Measurements from ENCODE around the gene USP24. TPM values are rescaled to one million over a fixed set of nuclear protein-coding genes. Genes with fewer than 3 reads are reported as not detected.

USP24 gene
- total and polyA plus RNA-seq, 10 of the 15 experiments (the other 5 are each of a cell fraction or from before 2014, with no cell fraction given), result 4.6 to 36.5 (median 25.3) TPM

GRCh38 chr1:55021942-55022546 lies 193.1 kb downstream of the USP24 start (continued):
- TF ChIP-seq E4F1 (IDR thresholded peaks at IDR 0.05; ENCODE audit: borderline replicate concordance, partially characterized antibody), result no peak

- SMC1A ChIA-PET (ENCODE audit: uncharacterized antibody, unreplicated experiment), result no interaction called here
- POLR2A ChIA-PET, result no interaction called here
- no peaks in the 10 kb centered on the region for H3K36me3 ChIP-seq (ENCODE audit: control insufficient read depth in 2 of 2, insufficient read depth in 2 of 2, low read length in 1 of 2)
- RAD21 ChIA-PET (ENCODE audit: unreplicated experiment), result interaction anchor here (1.7 kb wide), 1 partner anchor 73 kb away, joined by 3 read pairs; no protein-coding TSS in a partner anchor
- H3K27ac ChIP-seq (ENCODE audit: control insufficient read depth, insufficient read depth), result no peak overlapping the region
- no peaks in the 10 kb centered on the region for H3K79me2 ChIP-seq (ENCODE audit: control insufficient read depth, insufficient read depth, low read length)
- H3K9ac ChIP-seq (ENCODE audit: control insufficient read depth, insufficient read depth, low read length), result no peak overlapping the region
- no peak overlapping the region for H3K4me2 ChIP-seq (ENCODE audit: control insufficient read depth, insufficient read depth)
- CTCF ChIA-PET, result interaction anchor here (0.6 to 14.2 kb wide), 2 partner anchors 71 to 730 kb away, joined by 4 to 218 read pairs; no protein-coding TSS in a partner anchor
- no peak for DNase-seq (ENCODE audit: low read depth, low spot score)
- no peak for ATAC-seq
- H3K9me3 ChIP-seq (replicated peaks; ENCODE audit: control insufficient read depth, insufficient read depth, low read length), result no peaks in the 10 kb centered on the region
- H3K4me1 ChIP-seq (ENCODE audit: control insufficient read depth, insufficient read depth, low read length), result no peaks in the 10 kb centered on the region
- FAIRE-seq, result no peak
- TF ChIP-seq E2F4 (IDR thresholded peaks at IDR 0.05; ENCODE audit: low read depth, low read length) (no peak), WRNIP1 (IDR thresholded peaks at IDR 0.05; ENCODE audit: borderline replicate concordance, low read depth, low read length) (no peak), POLR2AphosphoS5 (IDR thresholded peaks at IDR 0.05; ENCODE audit: low read length) (no peak), BACH1 (IDR thresholded peaks at IDR 0.05; ENCODE audit: borderline replicate concordance) (no peak)
- intact Hi-C loops (cut with micrococcal nuclease; ENCODE audit: unreplicated experiment) (no loop called here), in situ Hi-C loops (cut with MboI) (no loop called here)
- no peak overlapping the region for H3K4me3 ChIP-seq
- WGBS (ENCODE audit: insufficient coverage, insufficient replicate concordance, low lambda C conversion rate, missing lambda C conversion rate), result 30% methylated on average over 9 of the region's 9 CpGs
- H2AFZ ChIP-seq (ENCODE audit: control insufficient read depth, low read depth, low read length), result no peak overlapping the region
- no peaks in the 10 kb centered on the region for H4K20me1 ChIP-seq (ENCODE audit: control insufficient read depth, insufficient read depth)
- H3K27me3 ChIP-seq (replicated peaks in 1 of 2; ENCODE audit: control insufficient read depth in 2 of 2, insufficient read depth in 2 of 2, low read length in 1 of 2), result peaks cover 0 to 4% of the 10 kb centered on the region in 2 experiments; a peak in 2 of 4 replicates
- no TSS peak for BruUV-seq (replicated peaks)
Measured at GRCh38 chr1:55018395-55018794, 196.8 kb downstream of the USP24 start.

Small RNA genes within 50 kb of the gene (microRNA-seq; reads per million reads assigned to microRNA genes)
- gene MIR4422, result 3.0 reads per million, percentile 15 among the genes with 10 or more reads in this experiment

Small RNA genes within 50 kb of the gene (small RNA-seq; reads per million reads assigned to genes)
- not detected for gene MIR4422

Other genes starting within 250 kb of the USP24 start
- gene TMEM61, start 234.7 kb downstream of the USP24 start, total RNA-seq (2014; rRNA removed), result not detected in 2 replicates
- not detected in 2 replicates for gene TMEM61, start 234.7 kb downstream of the USP24 start, total RNA-seq (2014; rRNA removed; fragmentation: Illumina TruSeq; extraction: Trizol)
- gene TMEM61, start 234.7 kb downstream of the USP24 start, total RNA-seq (2021), result not detected in 2 replicates
- not detected in 2 replicates for gene TMEM61, start 234.7 kb downstream of the USP24 start, polyA plus RNA-seq (2011; rRNA removed)
- not detected in 2 replicates for gene TMEM61, start 234.7 kb downstream of the USP24 start, polyA plus RNA-seq (2014; fragmentation: Illumina TruSeq; extraction: Trizol)
- not detected for gene TMEM61, start 234.7 kb downstream of the USP24 start, polyA plus RNA-seq (2014; fragmentation: Nextera tagmentation; extraction: Ambion mirVana)
- not detected in 2 replicates for gene TMEM61, start 234.7 kb downstream of the USP24 start, polyA plus RNA-seq (2014; rRNA removed)
- gene TMEM61, start 234.7 kb downstream of the USP24 start, polyA plus RNA-seq (2016; fragmentation: Nextera tagmentation; extraction: Ambion mirVana), result not detected
- not detected in 2 replicates for gene BSND, start 216.4 kb downstream of the USP24 start, total RNA-seq (2014; rRNA removed)
- gene BSND, start 216.4 kb downstream of the USP24 start, total RNA-seq (2014; rRNA removed; fragmentation: Illumina TruSeq; extraction: Trizol), result not detected in 2 replicates
- 0.03 TPM in 1 of 2 replicates, not detected in the other for gene BSND, start 216.4 kb downstream of the USP24 start, total RNA-seq (2021)
- gene BSND, start 216.4 kb downstream of the USP24 start, polyA plus RNA-seq (2011; rRNA removed), result not detected in 2 replicates
- not detected in 2 replicates for gene BSND, start 216.4 kb downstream of the USP24 start, polyA plus RNA-seq (2014; fragmentation: Illumina TruSeq; extraction: Trizol)
- not detected for gene BSND, start 216.4 kb downstream of the USP24 start, polyA plus RNA-seq (2014; fragmentation: Nextera tagmentation; extraction: Ambion mirVana)
- gene BSND, start 216.4 kb downstream of the USP24 start, polyA plus RNA-seq (2014; rRNA removed), result 0.01 TPM in 1 of 2 replicates, not detected in the other
- gene BSND, start 216.4 kb downstream of the USP24 start, polyA plus RNA-seq (2016; fragmentation: Nextera tagmentation; extraction: Ambion mirVana), result not detected
- not detected in 2 replicates for gene PCSK9, start 175.8 kb downstream of the USP24 start, total RNA-seq (2014; rRNA removed)
- gene PCSK9, start 175.8 kb downstream of the USP24 start, total RNA-seq (2014; rRNA removed; fragmentation: Illumina TruSeq; extraction: Trizol), result not detected in 2 replicates
- gene PCSK9, start 175.8 kb downstream of the USP24 start, total RNA-seq (2021), result 0.15 and 0.21 TPM in 2 replicates
- not detected in 2 replicates for gene PCSK9, start 175.8 kb downstream of the USP24 start, polyA plus RNA-seq (2011; rRNA removed)
- gene PCSK9, start 175.8 kb downstream of the USP24 start, polyA plus RNA-seq (2014; fragmentation: Illumina TruSeq; extraction: Trizol), result not detected in 2 replicates
- not detected for gene PCSK9, start 175.8 kb downstream of the USP24 start, polyA plus RNA-seq (2014; fragmentation: Nextera tagmentation; extraction: Ambion mirVana)
- not detected in 2 replicates for gene PCSK9, start 175.8 kb downstream of the USP24 start, polyA plus RNA-seq (2014; rRNA removed)
- under 1 TPM in 1 of 2 experiments, not detected in 1; 0.03 TPM for gene PCSK9, start 175.8 kb downstream of the USP24 start, polyA plus RNA-seq (2016; fragmentation: Nextera tagmentation; extraction: Ambion mirVana)

All from GM12878 (cell line).